GM19397 (cell line): Measurements from ENCODE around the gene CLBA1.
"Not testable (repeated sequence)": the region's sequence is repeated elsewhere in the genome, so short reads cannot be mapped to it uniquely, and the experiment has no call there.

Experiments used
- ATAC-seq: cut with Tn5 transposase; IDR thresholded peaks from one replicate; pipeline ENCODE4 v1.9.1; 2021; ENCODE audit warnings: mild to moderate bottlenecking, moderate library complexity; ENCODE audit not compliant: unreplicated experiment

CLBA1 gene

DNA sequence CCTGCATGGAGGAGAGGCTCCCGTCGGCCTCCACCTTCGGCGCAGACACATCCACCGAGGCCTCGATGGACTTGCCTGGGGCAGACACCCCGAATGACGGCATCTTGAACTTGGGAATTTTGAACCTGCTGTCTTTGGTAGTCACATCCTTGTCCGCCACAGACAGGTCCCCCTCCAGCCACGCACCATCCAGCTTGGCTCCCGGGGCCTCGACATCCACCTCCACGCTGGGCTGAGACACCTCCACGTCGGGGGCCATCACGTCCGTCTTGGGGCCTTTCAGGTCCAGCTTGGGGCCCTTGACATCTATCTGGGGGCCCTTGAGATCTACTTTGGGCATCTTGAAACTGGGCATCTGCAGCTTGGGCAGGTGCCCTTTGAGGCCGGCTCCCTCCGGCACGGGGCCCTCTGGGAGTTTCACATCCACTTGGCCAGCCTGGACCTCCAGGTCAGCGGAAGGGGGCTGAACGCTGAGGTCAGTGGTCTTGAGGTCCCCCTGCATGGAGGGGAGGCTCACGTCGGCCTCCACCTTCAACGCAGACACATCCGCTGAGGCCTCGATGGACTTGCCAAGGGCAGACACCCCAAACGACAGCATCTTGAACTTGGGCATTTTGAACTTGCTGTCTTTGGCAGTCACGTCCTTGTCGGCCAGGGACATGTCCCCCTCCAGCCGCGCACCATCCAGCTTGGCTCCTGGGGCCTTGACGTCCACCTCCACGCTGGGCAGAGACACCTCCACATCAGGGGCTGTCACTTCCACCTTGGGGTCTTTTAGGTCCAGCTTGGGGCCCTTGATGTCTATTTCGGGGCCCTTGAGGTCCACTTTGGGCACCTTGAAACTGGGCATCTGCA, 37.5 kb upstream of the CLBA1 start:
- ATAC-seq, result not testable (repeated sequence)

DNA sequence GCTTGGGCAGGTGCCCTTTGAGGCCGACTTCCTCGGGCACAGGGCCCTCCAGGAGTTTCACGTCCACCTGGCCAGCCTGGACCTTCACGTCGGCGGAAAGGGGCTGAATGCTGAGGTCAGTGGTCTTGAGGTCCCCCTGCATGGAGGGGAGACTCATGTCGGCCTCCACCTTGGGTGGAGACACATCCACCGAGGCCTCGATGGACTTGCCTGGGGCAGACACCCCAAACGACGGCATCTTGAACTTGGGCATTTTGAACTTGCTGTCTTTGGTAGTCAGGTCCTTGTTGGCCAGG, 36.9 kb upstream of the CLBA1 start:
- ATAC-seq, result no peak

DNA sequence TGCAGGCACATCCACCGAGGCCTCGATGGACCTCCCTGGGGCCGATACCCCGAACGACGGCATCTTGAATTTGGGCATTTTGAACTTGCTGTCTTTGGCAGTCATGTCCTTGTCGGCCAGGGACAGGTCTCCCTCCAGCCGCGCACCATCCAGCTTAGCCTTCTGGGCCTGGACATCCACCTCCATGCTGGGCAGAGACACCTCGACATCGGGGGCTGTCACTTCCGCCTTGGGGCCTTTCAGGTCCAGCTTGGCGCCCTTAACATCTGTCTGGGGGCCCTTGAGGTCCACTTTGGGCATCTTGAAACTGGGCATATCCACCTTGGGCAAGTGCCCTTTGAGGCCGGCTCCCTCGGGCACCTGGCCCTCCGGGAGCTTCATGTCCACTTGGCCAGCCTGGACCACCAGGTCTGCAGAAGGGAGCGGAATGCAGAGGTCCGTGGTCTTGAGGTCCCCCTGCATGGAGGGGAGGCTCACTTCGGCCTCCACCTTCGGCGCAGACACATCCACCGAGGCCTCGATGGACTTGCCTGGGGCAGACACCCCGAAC, 36.1 kb upstream of the CLBA1 start:
- ATAC-seq, result not testable (repeated sequence)

DNA sequence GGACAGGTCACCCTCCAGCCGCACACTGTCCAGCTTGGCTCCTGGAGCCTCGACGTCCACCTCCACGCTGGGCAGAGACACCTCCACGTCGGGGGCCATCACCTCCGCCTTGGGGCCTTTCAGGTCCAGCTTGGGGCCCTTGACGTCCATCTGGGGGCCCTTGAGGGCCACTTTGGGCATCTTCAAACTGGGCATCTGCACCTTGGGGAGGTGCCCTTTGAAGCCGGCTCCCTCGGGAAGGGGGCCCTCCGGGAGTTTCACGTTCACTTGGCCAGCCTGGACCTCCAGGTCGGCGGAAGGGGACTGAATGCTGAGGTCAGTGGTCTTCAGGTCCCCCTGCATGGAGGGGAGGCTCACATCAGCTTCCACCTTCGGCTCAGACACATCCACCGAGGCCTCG, 35.6 kb upstream of the CLBA1 start:
- ATAC-seq, result no peak

DNA sequence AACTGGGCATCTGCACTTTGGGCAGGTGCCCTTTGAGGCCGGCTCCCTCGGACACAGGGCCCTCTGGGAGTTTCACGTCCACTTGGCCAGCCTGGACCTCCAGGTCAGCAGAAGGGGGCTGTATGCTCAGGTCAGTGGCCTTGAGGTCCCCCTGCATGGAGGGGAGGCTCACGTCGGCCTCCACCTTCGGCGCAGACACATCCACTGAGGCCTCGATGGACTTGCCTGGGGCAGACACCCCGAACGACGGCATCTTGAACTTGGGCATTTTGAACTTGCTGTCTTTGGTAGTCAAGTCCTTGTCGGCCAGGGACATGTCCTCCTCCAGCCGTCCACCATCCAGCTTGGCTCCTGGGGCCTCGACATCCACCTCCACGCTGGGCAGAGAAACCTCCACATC, 34.9 kb upstream of the CLBA1 start:
- not testable (repeated sequence) for ATAC-seq

DNA sequence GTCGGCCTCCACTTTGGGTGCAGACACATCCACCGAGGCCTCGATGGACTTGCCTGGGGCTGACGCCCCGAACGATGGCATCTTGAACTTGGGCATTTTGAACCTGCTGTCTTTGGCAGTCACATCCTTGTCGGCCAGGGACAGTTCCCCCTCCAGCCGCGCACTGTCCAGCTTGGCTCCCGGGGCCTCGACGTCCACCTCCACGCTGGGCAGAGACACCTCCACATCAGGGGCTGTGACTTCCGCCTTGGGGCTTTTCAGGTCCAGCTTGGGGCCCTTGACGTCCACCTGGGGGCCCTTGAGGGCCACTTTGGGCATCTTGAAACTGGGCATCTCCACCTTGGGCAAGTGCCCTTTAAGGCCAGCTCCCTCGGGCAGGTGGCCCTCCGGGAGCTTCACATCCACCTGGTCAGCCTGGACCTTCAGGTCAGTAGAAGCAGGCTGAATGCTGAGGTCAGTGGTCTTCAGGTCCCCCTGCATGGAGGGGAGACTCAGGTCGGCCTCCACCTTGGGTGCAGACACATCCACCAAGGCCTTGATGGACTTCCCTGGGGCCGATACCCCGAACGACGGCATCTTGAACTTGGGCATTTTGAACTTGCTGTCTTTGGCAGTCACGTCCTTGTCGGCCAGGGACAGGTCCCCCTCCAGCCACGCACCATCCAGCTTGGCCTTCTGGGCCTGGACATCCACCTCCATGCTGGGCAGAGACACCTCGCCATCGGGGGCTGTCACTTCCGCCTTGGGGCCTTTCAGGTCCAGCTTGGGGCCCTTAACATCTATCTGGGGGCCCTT, 33.5 kb upstream of the CLBA1 start:
- not testable (repeated sequence) for ATAC-seq

DNA sequence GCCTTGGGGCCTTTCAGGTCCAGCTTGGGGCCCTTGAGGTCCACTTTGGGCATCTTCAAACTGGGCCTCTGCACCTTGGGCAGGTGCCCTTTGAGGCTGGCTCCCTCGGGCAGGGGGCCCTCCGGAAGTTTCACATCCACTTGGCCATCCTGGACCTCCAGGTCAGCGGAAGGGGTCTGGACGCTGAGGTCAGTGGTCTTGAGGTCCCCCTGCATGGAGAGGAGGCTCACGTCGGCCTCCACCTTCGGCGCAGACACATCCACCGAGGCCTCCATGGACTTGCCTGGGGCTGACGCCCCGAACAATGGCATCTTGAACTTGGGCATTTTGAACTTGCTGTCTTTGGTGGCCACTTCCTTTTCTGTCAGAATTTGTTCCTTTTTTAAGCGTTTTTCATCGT, 32.5 kb upstream of the CLBA1 start:
- no peak for ATAC-seq

DNA sequence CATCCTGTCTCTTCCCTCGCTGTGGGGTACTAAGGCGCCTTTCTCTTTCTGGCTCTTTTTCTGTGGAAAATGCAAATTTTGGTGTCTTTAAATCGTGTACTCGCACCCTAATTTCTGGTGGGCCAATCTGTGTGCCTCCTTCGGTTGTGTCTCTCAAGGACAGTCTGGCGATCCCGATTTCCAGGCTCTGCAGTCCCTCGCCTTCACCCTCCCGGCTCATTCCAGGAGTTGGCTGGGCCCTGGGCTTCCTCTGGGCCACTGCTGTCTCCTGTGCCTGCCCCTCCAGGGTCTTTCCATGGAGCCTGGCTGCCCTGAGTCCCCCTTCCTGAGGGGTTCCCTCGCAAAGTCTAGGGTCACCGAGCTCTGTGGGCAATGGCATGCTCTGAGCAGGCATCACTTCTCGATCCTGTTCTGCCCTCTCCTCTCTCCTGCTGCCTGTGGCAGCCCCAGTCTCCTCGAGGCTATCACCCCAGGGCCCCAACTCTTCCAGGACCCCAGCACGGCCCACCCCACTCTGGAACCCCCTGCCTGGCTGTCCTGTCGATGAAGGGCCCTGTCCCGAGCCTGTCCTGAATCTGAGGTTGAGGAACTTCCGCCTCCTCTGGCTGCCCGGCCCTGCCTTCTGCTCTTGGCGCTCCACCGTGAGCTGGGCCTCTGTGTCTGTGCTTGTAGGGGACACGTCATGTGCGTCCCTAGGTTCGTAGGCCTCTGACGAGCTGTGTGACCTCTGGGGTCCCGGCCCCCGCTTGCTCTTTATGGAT, 31.5 kb upstream of the CLBA1 start:
- no peak for ATAC-seq

DNA sequence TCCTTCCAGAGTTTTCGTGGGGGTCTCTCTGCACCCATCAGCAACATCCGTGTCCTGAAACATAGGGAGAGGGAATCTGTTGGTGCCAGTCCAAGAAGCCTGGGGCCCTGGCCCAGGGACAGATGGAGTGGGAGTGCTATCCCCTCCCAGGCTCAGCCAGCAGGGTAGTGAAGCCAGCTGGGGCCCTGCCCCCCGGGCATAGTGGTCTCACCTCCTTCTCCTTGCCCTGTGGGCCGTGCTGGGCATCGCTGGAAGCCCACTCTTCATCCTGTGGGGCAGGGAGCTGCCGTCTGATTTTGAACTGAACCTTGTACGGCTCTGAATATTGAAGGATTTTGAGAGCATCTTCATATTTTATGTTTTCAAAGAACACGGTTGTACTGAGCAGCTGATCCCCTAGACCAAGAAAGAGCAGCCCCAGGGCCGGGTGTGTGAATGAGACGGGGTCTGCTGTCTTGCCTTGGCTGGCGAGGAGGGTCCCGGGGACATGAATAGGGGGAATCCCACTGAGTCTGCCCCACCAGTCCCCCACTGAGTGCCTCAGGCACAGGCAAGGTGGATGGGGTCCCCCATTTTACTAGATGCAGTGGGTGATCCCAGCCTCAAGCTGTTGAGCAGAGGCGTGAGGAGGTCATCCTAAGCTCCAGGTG, 30.7 kb upstream of the CLBA1 start:
- ATAC-seq, result no peak

DNA sequence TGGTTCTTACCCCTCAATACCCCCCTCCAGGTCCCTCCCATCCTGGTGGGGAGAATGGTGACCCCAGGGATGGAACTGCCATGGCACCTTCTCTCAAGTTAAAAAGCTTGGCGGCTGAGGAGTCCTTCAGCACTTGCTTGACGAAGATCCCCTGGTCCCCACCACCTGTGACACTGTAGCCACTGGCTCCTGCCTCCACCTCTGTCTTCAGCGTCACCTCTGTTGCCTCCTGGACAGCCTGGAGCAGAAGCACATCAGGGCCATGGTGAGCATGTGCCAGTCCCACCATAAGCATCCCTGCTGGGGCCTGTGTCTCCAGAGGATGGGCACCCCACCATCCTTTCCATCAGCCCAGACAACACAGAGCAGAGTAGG, 30.2 kb upstream of the CLBA1 start:
- ATAC-seq, result no peak

DNA sequence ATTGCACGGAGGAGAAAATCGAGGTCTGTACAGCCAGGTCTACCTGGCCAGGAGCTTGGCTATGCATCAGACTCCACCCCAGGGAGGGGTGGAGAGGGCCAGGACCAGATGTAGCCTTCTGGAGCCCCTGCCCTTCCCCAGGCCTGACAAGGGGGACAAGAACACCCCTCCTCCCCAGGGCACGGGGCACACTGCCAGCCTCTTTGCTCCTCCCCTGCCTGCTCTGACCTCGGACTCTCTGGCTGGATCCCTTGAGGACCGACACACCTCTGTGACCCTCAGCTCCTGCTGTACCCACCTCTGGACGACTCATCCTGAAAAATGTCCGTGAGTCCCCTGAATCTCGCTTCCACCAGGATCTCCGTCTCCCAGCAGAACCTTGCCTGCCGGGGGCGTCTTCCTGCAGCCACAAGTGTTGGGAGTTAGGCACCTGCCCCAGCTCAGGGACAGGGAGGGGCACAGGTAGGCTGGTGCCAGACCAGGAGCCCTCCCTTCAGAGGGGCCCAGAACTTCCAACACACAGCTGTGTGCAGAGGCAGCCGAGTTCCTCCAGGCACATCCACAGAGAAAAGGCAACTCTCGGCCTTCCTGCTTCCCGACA, 29.2 kb upstream of the CLBA1 start:
- no peak for ATAC-seq

DNA sequence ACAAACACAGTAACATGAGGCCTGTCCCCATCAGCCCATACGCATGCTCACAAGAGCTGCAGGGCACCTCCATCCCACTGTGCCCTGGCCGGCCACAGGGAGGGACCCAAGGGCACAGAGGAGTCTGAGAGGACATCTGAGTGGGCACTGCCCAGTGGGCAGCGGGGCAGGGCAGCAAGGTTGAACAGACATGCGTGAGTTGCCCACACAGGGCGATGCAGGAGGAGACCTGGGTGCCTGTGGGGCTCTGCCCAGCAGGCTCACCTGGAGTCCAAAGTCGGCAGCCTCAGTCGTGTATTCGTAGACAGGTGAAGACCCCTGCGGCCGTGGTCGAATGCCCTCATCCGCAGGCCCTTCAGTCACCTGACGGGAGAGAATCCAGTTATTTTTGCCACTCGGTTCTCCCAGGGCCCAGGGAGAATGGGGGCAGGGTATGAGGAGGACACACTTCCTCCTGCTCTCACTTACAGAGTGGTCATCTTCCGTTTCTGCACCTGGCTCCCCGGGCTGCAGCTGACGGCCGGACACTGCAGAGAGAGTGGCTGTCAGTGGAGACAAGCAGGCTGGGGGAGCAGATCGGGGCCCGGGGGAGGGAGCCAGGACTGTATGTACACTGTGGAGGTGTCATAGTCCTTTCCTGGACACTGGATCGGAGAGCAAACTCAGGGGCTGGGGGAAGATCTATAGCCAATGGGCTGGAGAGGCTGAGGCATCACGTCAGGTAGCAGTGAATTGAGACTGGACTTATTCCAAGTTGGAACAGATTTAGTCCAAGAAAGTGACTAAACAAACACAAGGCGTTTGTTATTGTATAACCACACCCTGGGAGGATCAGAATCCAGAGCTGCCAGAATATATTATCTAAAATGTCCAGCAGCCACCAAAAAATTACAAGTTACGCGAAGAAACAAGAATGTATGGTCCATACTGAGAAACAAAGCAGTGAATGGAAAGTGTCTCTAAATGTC, 28.2 kb upstream of the CLBA1 start:
- no peak for ATAC-seq

DNA sequence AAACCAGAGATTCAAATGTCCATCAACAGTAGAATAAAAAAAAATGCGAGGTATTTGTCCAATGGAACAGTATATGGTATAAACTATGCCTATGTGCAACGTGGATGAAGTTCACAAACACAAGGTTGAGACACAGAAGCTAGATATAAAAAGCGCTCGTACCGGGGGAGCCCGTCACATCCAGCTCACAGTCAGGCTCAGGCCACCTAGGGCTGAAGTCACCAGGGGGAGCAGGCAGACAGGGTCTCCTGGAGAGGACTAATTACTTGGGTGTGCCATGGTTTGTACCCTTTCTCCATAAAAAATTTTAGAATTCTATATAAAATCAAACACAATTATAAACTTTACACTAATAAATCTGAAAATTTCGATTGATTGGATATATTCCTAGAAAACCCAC, 21.0 kb upstream of the CLBA1 start:
- ATAC-seq, result no peak

DNA sequence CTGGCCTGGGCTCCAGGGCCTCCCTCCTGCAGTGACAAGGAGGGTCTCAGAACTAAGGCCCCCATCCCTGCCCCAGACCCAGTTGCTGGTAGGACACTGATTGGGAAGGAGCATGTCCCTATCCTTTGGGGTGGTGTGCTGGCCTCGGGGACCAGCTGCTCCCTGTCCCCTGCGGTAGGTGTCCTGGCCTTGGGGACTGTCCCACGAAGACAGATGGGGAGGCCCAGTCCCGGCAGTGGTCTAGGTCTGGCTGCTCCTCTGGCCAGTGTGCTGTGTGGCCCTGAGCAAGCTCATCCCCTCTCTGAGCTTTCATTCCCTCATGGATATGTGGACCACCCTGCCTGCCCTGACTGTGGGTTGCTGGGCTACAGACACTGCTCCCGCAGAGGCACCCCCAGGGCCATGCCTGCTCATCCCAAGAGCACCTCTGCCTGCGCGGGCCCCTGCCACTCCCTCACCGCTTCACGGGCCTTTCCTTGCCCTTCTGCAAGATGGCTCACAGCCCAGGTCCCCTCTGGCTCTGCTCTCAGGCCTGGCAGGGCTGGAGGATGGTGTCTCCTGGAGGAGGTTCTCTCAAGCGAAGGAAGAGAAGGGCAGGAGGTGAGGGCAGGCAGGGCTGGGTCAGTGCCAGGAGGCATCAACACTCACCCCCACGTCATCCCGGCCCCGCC, 19.9 kb upstream of the CLBA1 start:
- ATAC-seq, result no peak

DNA sequence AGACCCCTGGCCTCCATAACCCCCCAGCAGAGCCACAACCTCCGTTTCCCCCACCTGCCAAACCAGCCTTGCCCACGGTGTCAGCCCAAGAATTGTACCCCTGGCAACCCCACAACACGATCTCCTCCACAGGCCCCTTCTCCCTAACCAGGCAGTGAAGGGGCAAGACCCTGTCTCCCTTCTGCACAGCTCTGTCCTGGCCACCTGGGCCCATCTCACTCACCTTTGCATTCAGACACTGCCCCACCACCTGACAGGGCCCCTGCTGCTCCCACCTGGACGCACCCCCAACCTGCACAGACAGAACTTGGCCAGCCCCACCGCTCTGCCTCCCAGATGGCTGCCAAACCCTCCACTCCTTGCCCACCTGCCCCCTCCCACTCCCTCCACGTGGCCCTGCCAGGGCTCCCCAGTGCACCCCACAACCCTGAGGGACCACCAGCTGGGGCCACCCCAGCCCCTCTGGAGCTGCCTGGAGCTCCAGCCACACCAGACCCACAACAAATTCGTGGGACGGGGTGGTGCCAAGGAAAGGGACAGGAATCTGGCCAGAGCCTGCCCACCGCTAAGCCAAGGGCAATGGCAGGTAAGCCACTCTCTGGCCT, 19.2 kb upstream of the CLBA1 start:
- ATAC-seq, result no peak

DNA sequence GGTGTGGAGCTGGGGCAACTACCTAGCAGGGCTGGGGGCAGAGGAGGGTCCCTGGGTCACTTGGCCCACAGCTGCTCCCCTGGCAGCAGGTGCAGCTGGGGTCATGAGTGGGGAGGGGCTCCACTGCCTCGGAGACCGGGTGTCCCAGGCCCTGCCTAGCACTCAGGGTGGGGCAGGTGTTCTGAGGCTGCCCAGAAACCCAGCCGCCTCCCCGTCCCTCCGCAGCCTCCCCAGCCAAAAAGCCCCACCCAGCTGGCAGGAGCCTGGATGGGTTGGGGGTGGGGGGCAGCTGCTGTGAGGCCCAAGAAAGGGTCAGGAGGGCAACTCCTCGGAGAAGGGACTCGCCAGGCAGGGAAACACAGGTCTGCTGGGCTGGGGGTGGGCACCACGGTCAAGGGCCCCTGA, 18.6 kb upstream of the CLBA1 start:
- ATAC-seq, result no peak

DNA sequence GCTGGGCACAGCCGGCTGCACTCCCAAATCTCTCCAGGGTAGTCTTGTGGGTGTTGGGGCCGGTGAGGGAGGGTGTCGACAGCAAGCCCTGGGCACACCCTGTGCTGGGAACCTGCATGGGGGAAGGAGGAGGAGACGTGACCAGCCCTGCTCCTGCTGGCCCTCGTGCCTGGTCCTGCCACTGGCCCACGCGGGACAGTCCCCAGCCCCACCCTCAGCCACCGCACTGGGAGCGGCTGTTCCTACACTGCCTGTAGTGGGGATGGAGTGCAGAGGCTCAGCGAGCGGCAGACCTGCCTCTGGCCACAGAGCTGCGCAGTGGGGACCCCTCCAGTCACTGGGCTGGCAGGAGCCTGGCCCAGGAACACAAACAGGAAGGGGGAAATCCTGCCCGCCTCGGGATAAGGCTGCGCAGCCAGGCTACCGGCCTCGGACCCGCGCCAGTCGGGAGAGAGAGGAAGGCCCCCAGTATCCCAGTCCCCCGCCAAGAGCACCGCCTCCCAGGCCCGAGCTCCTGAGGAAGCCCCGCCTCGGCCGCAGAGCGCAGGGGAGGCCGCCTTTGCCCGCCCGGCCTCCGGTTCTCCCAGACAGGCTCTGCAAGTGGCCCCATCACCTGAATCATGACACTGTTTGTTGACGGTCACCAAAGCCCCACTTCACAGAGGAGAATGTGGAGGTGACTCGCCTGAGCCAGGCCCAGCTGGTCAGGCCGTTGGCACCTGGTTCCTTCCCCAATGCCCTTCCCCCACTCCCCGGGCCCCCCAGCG, 18.0 kb upstream of the CLBA1 start:
- no peak for ATAC-seq

DNA sequence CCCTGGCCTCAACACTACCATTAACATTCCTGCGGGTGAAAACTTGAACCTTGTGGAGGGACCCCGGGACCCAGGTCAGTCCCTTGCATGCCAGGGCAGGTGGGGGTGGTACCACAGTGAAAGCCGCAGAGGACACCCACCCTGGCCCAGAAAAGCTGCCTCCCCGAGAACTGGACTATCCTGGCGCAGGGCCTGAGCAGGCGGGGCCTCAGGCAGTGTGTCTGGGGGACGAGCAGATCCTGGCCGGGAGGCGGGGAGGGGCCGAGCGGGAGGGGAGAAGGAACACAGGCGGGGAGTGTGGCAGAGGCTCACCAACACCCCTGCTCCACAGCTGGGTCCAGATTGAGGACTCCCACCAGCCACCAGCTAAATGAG, 17.4 kb upstream of the CLBA1 start:
- ATAC-seq, result no peak
